T-cell (primary cell): ENCODE results near the gene C1R. TPM values are rescaled to one million over a fixed set of nuclear protein-coding genes. Genes with fewer than 3 reads are reported as not detected.
"Not testable (repeated sequence)": the region's sequence is repeated elsewhere in the genome, so short reads cannot be mapped to it uniquely, and the experiment has no call there.

Source experiments
- ATAC-seq, 4 experiments: fragments of 200-7000 bp in 3 of 4; fragments of 150-1000 bp in 1 of 4; cut with Tn5 transposase; replicated peaks in 1 of 4; 1 replicate in 3 of 4; 2 replicates in 1 of 4; pipeline ENCODE4 v1.10.0; 2021; ENCODE audit warnings: moderate library complexity in 3 of 4, mild to moderate bottlenecking in 2 of 4, moderate number of reproducible peaks in 1 of 4
- CTCF ChIA-PET, 2 donors: fragments of 300-600 bp; sonication (Branson Sonifier 250); formaldehyde crosslinking; loops; one replicate each; lab custom pipeline; 2022; ENCODE audit warnings: antibody characterized with exemption in 2 of 2; lab: Charles Lee
- POLR2A ChIA-PET, 2 donors: fragments of 300-600 bp; sonication (Branson Sonifier 250); formaldehyde crosslinking; loops; one replicate each; lab custom pipeline; 2022; ENCODE audit warnings: antibody characterized with exemption in 2 of 2; lab: Charles Lee
- DNase-seq, 35 experiments: peaks; one replicate each; pipeline versions ENCODE4 v3.0.0 to v3.0.0-alpha.2; 2013 to 2023
- H3K27ac ChIP-seq: one replicate; pipeline ENCODE4 v1.5.1; 2013; ENCODE audit warnings: low read length
- H3K27me3 ChIP-seq, 2 experiments: replicated peaks in 1 of 2; 1 replicate in 1 of 2; 2 replicates in 1 of 2; pipeline versions ENCODE4 v1.6.1 to v1.7.0; 2013; ENCODE audit warnings: low read length in 1 of 2, mixed read lengths in 1 of 2; ENCODE audit not compliant: control insufficient read depth in 2 of 2, insufficient read depth in 2 of 2; ENCODE audit errors: extremely low read depth in 1 of 2
- H3K36me3 ChIP-seq, 2 donors: 1 replicate in 1 of 2; 2 replicates in 1 of 2; pipeline versions ENCODE4 v1.6.1 to v1.7.0; 2013; ENCODE audit warnings: low read length in 1 of 2; ENCODE audit not compliant: control insufficient read depth in 2 of 2, insufficient read depth in 1 of 2; ENCODE audit errors: extremely low read depth in 1 of 2
- H3K4me1 ChIP-seq, 2 experiments: 1 replicate in 1 of 2; 2 replicates in 1 of 2; pipeline versions ENCODE4 v1.6.1 to v1.7.0; 2013; ENCODE audit warnings: low read length in 2 of 2, mixed read lengths in 1 of 2; ENCODE audit not compliant: insufficient read depth in 2 of 2, control insufficient read depth in 1 of 2; ENCODE audit errors: extremely low read depth in 1 of 2
- H3K4me3 ChIP-seq, 2 donors: 1 replicate in 1 of 2; 2 replicates in 1 of 2; pipeline versions ENCODE4 v1.5.1 to v1.7.0; 2013; ENCODE audit warnings: mild to moderate bottlenecking in 2 of 2, low read length in 1 of 2, moderate library complexity in 1 of 2; ENCODE audit not compliant: control insufficient read depth in 1 of 2; ENCODE audit errors: extremely low read depth in 1 of 2
- H3K9me3 ChIP-seq: 2 replicates; pipeline ENCODE4 v1.7.0; 2013
- H3K27ac Mint-ChIP-seq, 2 donors: one replicate each; pipeline ENCODE4 v1.8.0; 2020 to 2021; ENCODE audit warnings: mild to moderate bottlenecking in 2 of 2, mixed read lengths in 2 of 2
- H3K27me3 Mint-ChIP-seq, 2 donors: one replicate each; pipeline ENCODE4 v1.8.0; 2021 to 2022; ENCODE audit warnings: mixed read lengths in 2 of 2
- H3K36me3 Mint-ChIP-seq: one replicate; pipeline ENCODE4 v1.8.0; 2021; ENCODE audit warnings: mixed read lengths
- H3K4me1 Mint-ChIP-seq, 3 donors: one replicate each; pipeline ENCODE4 v1.8.0; 2020 to 2022; ENCODE audit warnings: mixed read lengths in 3 of 3, mild to moderate bottlenecking in 1 of 3
- H3K4me3 Mint-ChIP-seq, 3 donors: one replicate each; pipeline ENCODE4 v1.8.0; 2020 to 2022; ENCODE audit warnings: mild to moderate bottlenecking in 3 of 3, mixed read lengths in 3 of 3, moderate library complexity in 3 of 3
- H3K9me3 Mint-ChIP-seq, 3 donors: one replicate each; pipeline ENCODE4 v1.8.0; 2020 to 2022; ENCODE audit warnings: mixed read lengths in 3 of 3
- WGBS: methylation state at CpG from one replicate; pipeline ENCODE4 v1.1.5; 2013; ENCODE audit warnings: missing lambda C conversion rate; ENCODE audit not compliant: insufficient coverage; 5-methylcytosine and 5-hydroxymethylcytosine counted together
- total RNA-seq, 35 experiments: library from RNA in 6 of 35; stranded (reverse) in 6 of 35; fragments of 120-200 nt in 1 of 35; gene quantifications; one replicate each; pipeline versions ENCODE4 v1.2.1 to v1.2.4 and lab custom pipeline; 2013 to 2026

C1R gene
- total RNA-seq, 5 donors from 2014 or later (not counting 1 experiment from before 2014, with no cell fraction given), result 2.2 to 5.9 (median 3.6) TPM

DNA sequence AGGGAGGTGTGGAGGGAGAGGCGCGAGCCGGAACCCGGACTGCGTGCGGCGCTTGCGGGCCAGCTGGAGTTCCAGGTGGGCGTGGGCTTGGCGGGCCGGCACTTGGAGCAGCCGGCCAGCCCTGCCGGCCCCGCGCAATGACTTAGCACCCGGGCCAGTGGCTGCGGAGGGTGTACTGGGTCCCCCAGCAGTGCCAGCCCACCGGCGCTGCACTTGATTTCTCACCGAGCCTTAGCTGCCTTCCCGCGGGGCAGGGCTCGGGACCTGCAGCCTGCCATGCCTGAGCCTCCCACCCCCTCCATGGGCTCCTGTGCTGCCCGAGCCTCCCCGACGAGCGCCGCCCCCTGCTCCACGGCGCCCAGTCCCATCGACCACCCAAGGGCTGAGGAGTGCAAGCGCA is 54.8 kb downstream of the C1R start:
- H3K27me3 Mint-ChIP-seq, H3K36me3 Mint-ChIP-seq, CTCF ChIA-PET, H3K27ac ChIP-seq, ATAC-seq, H3K4me1 Mint-ChIP-seq, H3K27ac Mint-ChIP-seq, H3K9me3 Mint-ChIP-seq, POLR2A ChIA-PET, DNase-seq, H3K4me3 Mint-ChIP-seq, H3K27me3 ChIP-seq, H3K4me3 ChIP-seq, H3K4me1 ChIP-seq, H3K9me3 ChIP-seq, H3K36me3 ChIP-seq: not testable (repeated sequence)
- 94% methylated on average over 15 of the region's 32 CpGs for WGBS

GRCh38 chr12:7035463-7035862 is 56.8 kb downstream of the C1R start:
- H3K9me3 ChIP-seq, result no peaks in the 10 kb centered on the region
- H3K27ac ChIP-seq, result no peak overlapping the region
- Mint-ChIP-seq H3K27ac (no peak overlapping the region), H3K9me3 (no peaks in the 10 kb centered on the region), H3K27me3 (no peaks in the 10 kb centered on the region), H3K36me3 (no peaks in the 10 kb centered on the region), H3K4me3 (no peak overlapping the region), H3K4me1 (peaks cover 0 to 1% (median 0%) of the 10 kb centered on the region in 3 donors)
- DNase-seq (no peak), ATAC-seq (no peak)
- H3K4me1 ChIP-seq, result peaks cover 0 to 3% of the 10 kb centered on the region in 2 experiments
- H3K4me3 ChIP-seq, result no peak overlapping the region
- no peaks in the 10 kb centered on the region for H3K27me3 ChIP-seq
- POLR2A ChIA-PET, result no interaction called here
- CTCF ChIA-PET, result no interaction called here
- no peaks in the 10 kb centered on the region for H3K36me3 ChIP-seq
- no CpG with 5 or more reads among the region's 2 CpGs for WGBS

GRCh38 chr12:7034464-7034863 is 57.8 kb downstream of the C1R start:
- Mint-ChIP-seq H3K4me3 (no peak overlapping the region), H3K36me3 (no peaks in the 10 kb centered on the region), H3K9me3 (no peaks in the 10 kb centered on the region), H3K27me3 (no peaks in the 10 kb centered on the region), H3K4me1 (peaks cover 0 to 1% (median 0%) of the 10 kb centered on the region in 3 donors), H3K27ac (no peak overlapping the region)
- ChIA-PET POLR2A (no interaction called here), CTCF (no interaction called here)
- Histone ChIP-seq H3K9me3 (no peaks in the 10 kb centered on the region), H3K27me3 (no peaks in the 10 kb centered on the region), H3K4me3 (no peak overlapping the region), H3K36me3 (no peaks in the 10 kb centered on the region), H3K27ac (no peak overlapping the region), H3K4me1 (peaks cover 0 to 3% of the 10 kb centered on the region in 2 experiments)
- WGBS, result no CpG with 5 or more reads among the region's 1 CpG
- DNase-seq (no peak), ATAC-seq (no peak)

DNA sequence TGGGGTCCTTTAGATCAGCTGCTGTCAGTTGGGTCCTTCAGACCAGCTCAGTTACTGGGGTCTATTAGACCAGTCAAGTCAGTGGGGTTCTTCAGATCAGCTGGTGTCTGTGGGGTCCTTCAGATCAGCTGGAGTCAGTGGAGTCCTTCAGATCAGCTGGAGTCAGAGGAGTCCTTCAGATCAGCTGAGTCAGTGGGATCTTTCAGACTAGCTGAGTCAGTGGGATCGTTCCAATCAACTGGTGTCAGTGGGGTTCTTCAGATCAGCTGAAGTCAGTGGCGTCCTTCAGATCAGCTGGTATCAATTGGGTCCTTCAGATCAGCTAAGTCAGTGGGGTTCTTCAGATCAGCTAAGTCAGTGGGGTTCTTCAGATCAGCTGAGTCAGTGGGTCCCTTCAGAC is 59.3 kb downstream of the C1R start:
- peaks cover 0 to 3% of the 10 kb centered on the region in 2 experiments for H3K4me1 ChIP-seq
- H3K36me3 Mint-ChIP-seq, result no peaks in the 10 kb centered on the region
- no peak for ATAC-seq
- no peaks in the 10 kb centered on the region for H3K27me3 ChIP-seq
- no peaks in the 10 kb centered on the region for H3K9me3 ChIP-seq
- no peak overlapping the region for H3K4me3 Mint-ChIP-seq
- no peak overlapping the region for H3K27ac ChIP-seq
- ChIA-PET CTCF (interaction anchor here (0.6 to 0.7 kb wide), 2 partner anchors 15 to 46 kb away, joined by 3 to 4 read pairs; partner anchors contain the start of gene LPCAT3 (in 1 of the 2)), POLR2A (no interaction called here)
- 59% methylated on average over 2 of the region's 2 CpGs for WGBS
- no peak overlapping the region for H3K4me3 ChIP-seq
- DNase-seq, result no peak
- H3K27me3 Mint-ChIP-seq, result no peaks in the 10 kb centered on the region
- no peak overlapping the region for H3K27ac Mint-ChIP-seq
- H3K36me3 ChIP-seq, result no peaks in the 10 kb centered on the region
- H3K4me1 Mint-ChIP-seq, result peaks cover 0 to 1% (median 0%) of the 10 kb centered on the region in 3 donors
- H3K9me3 Mint-ChIP-seq, result no peaks in the 10 kb centered on the region

DNA sequence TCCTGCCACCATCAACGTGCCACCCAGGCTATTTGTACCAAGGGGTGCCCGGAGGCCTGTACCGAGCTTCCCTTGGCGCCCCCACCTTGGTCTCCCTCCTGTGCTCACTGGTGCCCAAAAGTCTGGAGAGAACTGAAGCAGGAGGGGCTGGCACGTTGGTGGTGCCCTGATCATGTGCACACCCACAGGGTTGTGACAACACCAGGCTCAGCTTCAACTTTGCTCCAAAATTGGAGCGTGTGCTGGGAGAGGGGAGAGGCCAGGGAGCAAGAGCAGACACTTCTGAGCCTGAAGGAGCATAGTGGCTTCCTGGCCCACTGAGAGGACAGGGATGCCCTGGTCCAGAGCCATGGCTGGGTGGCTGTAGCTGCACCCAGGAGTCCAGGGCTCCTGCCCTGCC is 60.9 kb downstream of the C1R start:
- Histone ChIP-seq H3K27me3 (no peaks in the 10 kb centered on the region), H3K4me3 (no peak overlapping the region), H3K4me1 (no peaks in the 10 kb centered on the region), H3K9me3 (no peaks in the 10 kb centered on the region), H3K27ac (no peak overlapping the region), H3K36me3 (no peaks in the 10 kb centered on the region)
- 72% methylated on average over 5 of the region's 6 CpGs for WGBS
- H3K36me3 Mint-ChIP-seq, result no peaks in the 10 kb centered on the region
- no peak overlapping the region for H3K4me3 Mint-ChIP-seq
- H3K27ac Mint-ChIP-seq, result no peak overlapping the region
- no peaks in the 10 kb centered on the region for H3K27me3 Mint-ChIP-seq
- no peaks in the 10 kb centered on the region for H3K4me1 Mint-ChIP-seq
- DNase-seq (no peak), ATAC-seq (no peak)
- ChIA-PET CTCF (no interaction called here), POLR2A (interaction anchor here in 1 of 2 donors (0.7 kb wide), 1 partner anchor 21 kb away, joined by 3 read pairs; no protein-coding TSS in a partner anchor)
- H3K9me3 Mint-ChIP-seq, result no peaks in the 10 kb centered on the region

Other genes with a start within 250 kb of the C1R start
- 1 to 10 TPM; 1.1 to 2.7 (median 2.0) TPM for gene CDCA3, start 241.2 kb downstream of the C1R start, total RNA-seq
- gene USP5, start 240.3 kb downstream of the C1R start, total RNA-seq, result 10 to 100 TPM; 64.2 to 95.8 (median 85.8) TPM
- gene TPI1, start 224.9 kb downstream of the C1R start, total RNA-seq, result 100 to 1,000 TPM; 132 to 208 (median 189) TPM
- gene SPSB2, start 219.1 kb downstream of the C1R start, total RNA-seq, result 10 to 100 TPM in 3 of 5 donors, 1 to 10 TPM in 2; 6.2 to 25.9 (median 21.8) TPM
- gene LRRC23, start 187.6 kb downstream of the C1R start, total RNA-seq, result 10 to 100 TPM in 2 of 5 donors, 1 to 10 TPM in 3; 8.7 to 13.6 (median 8.8) TPM
- gene ENO2, start 177.9 kb downstream of the C1R start, total RNA-seq, result 100 to 1,000 TPM in 4 of 5 donors, 10 to 100 TPM in 1; 87.2 to 176 (median 148) TPM
- gene ATN1, start 164.5 kb downstream of the C1R start, total RNA-seq, result 10 to 100 TPM; 34.7 to 44.3 (median 41.7) TPM
- not detected for gene RNU7-1, start 148.6 kb downstream of the C1R start, total RNA-seq
- gene C12orf57, start 148.4 kb downstream of the C1R start, total RNA-seq, result 100 to 1,000 TPM; 256 to 466 (median 412) TPM
- gene PTPN6, start 141.1 kb downstream of the C1R start, total RNA-seq, result 100 to 1,000 TPM; 176 to 237 (median 224) TPM
- 100 to 1,000 TPM; 144 to 168 (median 154) TPM for gene PHB2, start 121.8 kb downstream of the C1R start, total RNA-seq
- gene EMG1, start 121.5 kb downstream of the C1R start, total RNA-seq, result 10 to 100 TPM; 33.6 to 64.5 (median 58.7) TPM
- 10 to 100 TPM; 19.3 to 27.6 (median 22.6) TPM for gene LPCAT3, start 74.0 kb downstream of the C1R start, total RNA-seq
- gene C1S, start 31.7 kb downstream of the C1R start, total RNA-seq, result 1 to 10 TPM; 1.5 to 5.0 (median 4.5) TPM
- gene C1RL, start 16.8 kb upstream of the C1R start, total RNA-seq, result 10 to 100 TPM; 18.1 to 36.6 (median 30.8) TPM
- under 1 TPM in 3 of 5 donors, not detected in 2; 0.26 to 0.70 (median 0.59) TPM for gene RBP5, start 36.4 kb upstream of the C1R start, total RNA-seq
- 10 to 100 TPM; 29.0 to 50.0 (median 41.5) TPM for gene CLSTN3, start 37.9 kb upstream of the C1R start, total RNA-seq
- gene PEX5, start 97.2 kb upstream of the C1R start, total RNA-seq, result 10 to 100 TPM; 24.0 to 44.5 (median 31.1) TPM
- gene ACSM4, start 211.6 kb upstream of the C1R start, total RNA-seq, result not detected